Osteocyte (in vitro differentiated cells): Measurements from ENCODE around the gene TECR. TPM values are rescaled to one million over a fixed set of nuclear protein-coding genes. Genes with fewer than 3 reads are reported as not detected.
"Not testable (repeated sequence)": the region's sequence is repeated elsewhere in the genome, so short reads cannot be mapped to it uniquely, and the experiment has no call there.

Experiments
- DNase-seq: peaks from one replicate; pipeline ENCODE4 v3.0.0; 2021; ENCODE audit warnings: mixed read lengths; ENCODE audit not compliant: unreplicated experiment; ENCODE audit errors: extremely low spot score
- H3K27ac Mint-ChIP-seq: one replicate; pipeline ENCODE4 v1.8.0; 2021; ENCODE audit warnings: mild to moderate bottlenecking, mixed read lengths; ENCODE audit not compliant: unreplicated experiment
- H3K27me3 Mint-ChIP-seq: one replicate; pipeline ENCODE4 v1.8.0; 2021; ENCODE audit warnings: mixed read lengths; ENCODE audit not compliant: unreplicated experiment
- H3K36me3 Mint-ChIP-seq: one replicate; pipeline ENCODE4 v1.8.0; 2021; ENCODE audit warnings: mixed read lengths; ENCODE audit not compliant: unreplicated experiment
- H3K4me1 Mint-ChIP-seq: one replicate; pipeline ENCODE4 v1.8.0; 2021; ENCODE audit warnings: mixed read lengths; ENCODE audit not compliant: unreplicated experiment
- H3K4me3 Mint-ChIP-seq: one replicate; pipeline ENCODE4 v1.8.0; 2021; ENCODE audit warnings: mild to moderate bottlenecking, moderate library complexity, mixed read lengths; ENCODE audit not compliant: unreplicated experiment
- H3K9me3 Mint-ChIP-seq: one replicate; pipeline ENCODE4 v1.8.0; 2021; ENCODE audit warnings: mixed read lengths; ENCODE audit not compliant: unreplicated experiment
- total RNA-seq: library from RNA; stranded (reverse); gene quantifications from 2 replicates; pipeline ENCODE4 v1.2.1, GENCODE V29; 2021
- TF ChIP-seq, protein P1 (sequence below): fragments of 200-600 bp; sonication (generic); IDR thresholded peaks from 2 replicates; pipeline ENCODE4 v1.5.0; 2021; ENCODE audit warnings: antibody characterized with exemption, mild to moderate bottlenecking, moderate library complexity

TECR gene
- total RNA-seq, 1 donor from 2014 or later, result 136 TPM

DNA sequence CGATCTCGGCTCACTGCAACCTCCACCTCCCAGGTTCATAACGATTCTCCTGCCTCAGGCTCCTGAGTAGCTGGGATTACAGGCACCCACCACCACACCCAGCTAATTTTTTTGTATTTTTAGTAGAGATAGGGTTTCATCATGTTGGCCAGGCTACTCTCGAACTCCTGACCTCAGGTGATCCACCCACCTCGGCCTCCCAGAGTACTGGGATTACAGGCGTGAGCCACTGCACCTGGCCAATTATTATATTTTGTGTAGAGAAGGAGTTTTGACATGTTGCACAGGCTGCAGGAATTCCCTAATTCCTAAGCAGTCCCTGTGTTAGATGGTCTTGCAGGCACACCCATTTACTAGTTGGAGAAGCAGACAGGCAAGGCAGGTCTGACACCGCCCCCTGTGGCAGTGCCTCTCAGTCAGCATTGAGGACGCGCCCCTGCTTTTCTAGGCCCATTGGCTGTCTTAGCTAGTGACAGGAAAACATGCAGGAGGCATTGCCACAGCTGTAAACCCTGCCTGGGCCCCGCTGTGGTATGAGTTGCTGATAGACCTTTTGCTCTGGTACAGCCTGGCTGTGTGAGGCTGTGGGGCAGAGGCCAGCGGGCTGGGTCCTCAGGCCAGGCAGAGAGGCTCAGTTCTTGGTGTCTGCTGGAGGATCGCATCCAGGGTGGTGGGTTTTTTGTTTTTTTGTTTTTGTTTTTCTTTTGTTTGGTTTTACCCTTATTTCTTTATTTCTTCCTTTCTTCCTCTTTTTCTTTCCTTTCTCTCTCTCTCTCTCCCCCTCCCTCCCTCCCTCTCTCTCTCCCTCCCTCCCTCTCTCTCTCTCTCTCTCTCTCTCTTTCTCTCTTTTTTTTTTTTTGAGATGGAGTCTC, 22.0 kb downstream of the TECR start:
- peak overlapping the region; percentile 59 for H3K27ac Mint-ChIP-seq

DNA sequence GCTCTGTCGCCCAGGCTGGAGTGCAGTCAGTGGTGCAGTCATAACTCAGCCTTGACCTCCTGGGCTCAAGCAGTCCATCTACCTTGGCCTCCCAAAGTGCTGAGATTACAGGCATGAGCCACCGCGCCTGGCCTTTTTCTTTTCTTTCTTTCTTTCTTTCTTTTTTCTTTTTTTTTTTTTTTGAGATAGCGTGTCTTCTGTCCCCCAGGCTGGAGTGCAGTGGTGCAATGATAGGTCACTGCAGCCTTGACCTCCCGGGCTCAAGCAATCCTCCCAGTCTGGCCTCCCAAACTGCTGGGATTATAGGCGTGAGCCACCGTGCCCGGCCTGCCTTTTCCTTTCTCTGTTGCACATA, 22.6 kb downstream of the TECR start:
- not testable (repeated sequence) for H3K36me3 Mint-ChIP-seq, H3K9me3 Mint-ChIP-seq, H3K27me3 Mint-ChIP-seq, H3K4me3 Mint-ChIP-seq, DNase-seq
- H3K4me1 Mint-ChIP-seq, result peaks cover 40% of the 10 kb centered on the region
- H3K27ac Mint-ChIP-seq, result peak overlapping the region; percentile 59

More for the DNA sequence above, 22.0 kb downstream of the TECR start:
- not testable (repeated sequence) for H3K27me3 Mint-ChIP-seq, H3K36me3 Mint-ChIP-seq, H3K9me3 Mint-ChIP-seq, H3K4me3 Mint-ChIP-seq, DNase-seq
- H3K4me1 Mint-ChIP-seq, result peaks cover 39% of the 10 kb centered on the region
- TF ChIP-seq, protein P1, sequence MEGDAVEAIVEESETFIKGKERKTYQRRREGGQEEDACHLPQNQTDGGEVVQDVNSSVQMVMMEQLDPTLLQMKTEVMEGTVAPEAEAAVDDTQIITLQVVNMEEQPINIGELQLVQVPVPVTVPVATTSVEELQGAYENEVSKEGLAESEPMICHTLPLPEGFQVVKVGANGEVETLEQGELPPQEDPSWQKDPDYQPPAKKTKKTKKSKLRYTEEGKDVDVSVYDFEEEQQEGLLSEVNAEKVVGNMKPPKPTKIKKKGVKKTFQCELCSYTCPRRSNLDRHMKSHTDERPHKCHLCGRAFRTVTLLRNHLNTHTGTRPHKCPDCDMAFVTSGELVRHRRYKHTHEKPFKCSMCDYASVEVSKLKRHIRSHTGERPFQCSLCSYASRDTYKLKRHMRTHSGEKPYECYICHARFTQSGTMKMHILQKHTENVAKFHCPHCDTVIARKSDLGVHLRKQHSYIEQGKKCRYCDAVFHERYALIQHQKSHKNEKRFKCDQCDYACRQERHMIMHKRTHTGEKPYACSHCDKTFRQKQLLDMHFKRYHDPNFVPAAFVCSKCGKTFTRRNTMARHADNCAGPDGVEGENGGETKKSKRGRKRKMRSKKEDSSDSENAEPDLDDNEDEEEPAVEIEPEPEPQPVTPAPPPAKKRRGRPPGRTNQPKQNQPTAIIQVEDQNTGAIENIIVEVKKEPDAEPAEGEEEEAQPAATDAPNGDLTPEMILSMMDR, result peak; percentile 42

DNA sequence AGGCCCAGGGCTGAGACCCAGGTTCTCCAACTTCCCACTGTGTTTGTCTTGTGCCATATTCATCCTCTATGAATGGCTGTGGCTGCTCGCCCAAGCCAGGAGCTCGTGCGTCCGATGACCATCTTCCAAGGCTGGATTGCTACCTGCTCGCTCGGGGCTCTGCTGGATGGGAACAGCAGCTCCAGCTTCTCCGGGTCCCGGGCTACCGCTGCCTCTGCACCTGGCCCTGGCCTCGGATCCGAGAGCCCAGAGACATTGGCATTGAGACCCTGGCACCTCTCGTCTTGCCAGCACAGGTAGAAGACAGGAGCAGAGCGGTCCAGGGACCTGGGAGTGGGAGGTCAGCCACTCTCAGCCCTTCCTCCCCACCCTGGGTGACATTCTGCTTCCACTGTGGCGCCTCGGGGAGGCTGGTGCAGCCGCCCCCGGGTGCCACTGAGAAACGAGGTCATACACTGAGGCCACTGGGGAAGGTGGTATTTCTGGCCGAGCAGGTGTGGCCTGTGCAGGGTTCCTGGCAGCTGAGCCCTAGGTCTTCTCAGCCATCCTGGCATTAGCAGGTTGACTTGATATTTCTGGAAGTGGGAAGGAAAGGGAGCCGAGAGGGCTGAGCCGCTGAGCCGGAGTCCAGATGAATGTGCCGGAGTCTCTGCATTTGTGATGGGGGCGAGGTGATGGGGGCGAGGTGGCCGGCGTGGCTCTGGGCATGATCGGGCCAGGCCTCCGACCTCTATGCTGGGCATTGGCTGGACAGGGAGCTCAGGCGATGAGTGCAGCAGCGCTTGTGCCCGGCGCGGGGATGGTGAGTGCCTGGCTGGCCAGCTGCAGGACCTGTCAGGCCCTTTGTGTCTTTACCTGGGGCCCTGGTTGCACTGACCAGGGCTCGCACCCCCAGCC, 23.9 kb downstream of the TECR start:
- H3K27ac Mint-ChIP-seq, result no peak overlapping the region
- TF ChIP-seq, protein P1, result no peak
- no peak for DNase-seq
- H3K9me3 Mint-ChIP-seq, result no peaks in the 10 kb centered on the region
- no peaks in the 10 kb centered on the region for H3K36me3 Mint-ChIP-seq
- no peaks in the 10 kb centered on the region for H3K27me3 Mint-ChIP-seq
- peaks cover 43% of the 10 kb centered on the region for H3K4me1 Mint-ChIP-seq
- no peak overlapping the region for H3K4me3 Mint-ChIP-seq

DNA sequence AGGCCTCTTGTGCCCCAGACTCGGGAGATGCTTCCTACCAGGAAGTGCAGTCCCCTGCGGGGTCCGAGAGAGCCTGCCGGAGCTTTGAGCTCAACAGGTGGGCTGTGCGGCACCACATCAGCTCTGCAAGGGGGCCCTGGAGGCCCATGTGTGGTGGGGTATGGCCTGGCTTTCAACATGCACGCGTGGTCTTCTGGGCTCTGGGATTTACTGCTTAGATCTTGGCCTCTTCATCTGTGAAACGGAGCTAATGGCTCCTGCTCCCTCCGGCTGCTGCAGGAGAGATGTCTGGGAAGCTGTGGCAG, 24.5 kb downstream of the TECR start:
- peak overlapping the region; percentile 35 for H3K27ac Mint-ChIP-seq
- H3K27me3 Mint-ChIP-seq, result no peaks in the 10 kb centered on the region
- no peaks in the 10 kb centered on the region for H3K36me3 Mint-ChIP-seq
- no peak overlapping the region for H3K4me3 Mint-ChIP-seq
- H3K9me3 Mint-ChIP-seq, result no peaks in the 10 kb centered on the region
- H3K4me1 Mint-ChIP-seq, result peaks cover 49% of the 10 kb centered on the region
- TF ChIP-seq, protein P1, result no peak
- DNase-seq, result no peak

DNA sequence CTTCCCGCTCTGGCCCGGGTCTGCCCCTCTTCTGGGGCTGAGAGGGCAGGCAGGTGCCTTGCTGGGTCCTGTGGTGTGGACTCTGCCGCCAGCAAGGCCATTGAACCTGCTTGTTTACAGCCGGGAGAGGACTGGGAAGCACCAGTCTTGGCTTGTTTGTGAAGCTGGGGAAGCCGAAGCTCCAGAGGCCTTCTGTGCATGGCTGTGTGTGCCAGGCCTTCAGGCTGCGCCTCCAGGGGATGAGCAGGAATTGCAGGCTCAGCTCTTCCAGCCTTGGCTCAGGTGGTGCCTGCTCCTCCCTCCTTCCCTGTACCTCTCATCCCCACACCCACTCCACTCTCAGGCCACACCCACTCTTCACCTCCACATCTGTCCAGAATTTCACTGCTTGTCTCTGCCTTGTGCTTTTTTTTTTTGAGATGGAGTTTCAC, 25.0 kb downstream of the TECR start:
- Mint-ChIP-seq H3K36me3 (no peaks in the 10 kb centered on the region), H3K27ac (peak overlapping the region; percentile 57), H3K27me3 (no peaks in the 10 kb centered on the region), H3K4me1 (peaks cover 53% of the 10 kb centered on the region), H3K9me3 (no peaks in the 10 kb centered on the region), H3K4me3 (no peak overlapping the region)
- TF ChIP-seq, protein P1, result no peak
- DNase-seq, result no peak
